Measurements from ENCODE around the gene SLC15A3.
"Not testable (repeated sequence)": the region's sequence is repeated elsewhere in the genome, so short reads cannot be mapped to it uniquely, and the experiment has no call there.

SLC15A3 gene

DNA sequence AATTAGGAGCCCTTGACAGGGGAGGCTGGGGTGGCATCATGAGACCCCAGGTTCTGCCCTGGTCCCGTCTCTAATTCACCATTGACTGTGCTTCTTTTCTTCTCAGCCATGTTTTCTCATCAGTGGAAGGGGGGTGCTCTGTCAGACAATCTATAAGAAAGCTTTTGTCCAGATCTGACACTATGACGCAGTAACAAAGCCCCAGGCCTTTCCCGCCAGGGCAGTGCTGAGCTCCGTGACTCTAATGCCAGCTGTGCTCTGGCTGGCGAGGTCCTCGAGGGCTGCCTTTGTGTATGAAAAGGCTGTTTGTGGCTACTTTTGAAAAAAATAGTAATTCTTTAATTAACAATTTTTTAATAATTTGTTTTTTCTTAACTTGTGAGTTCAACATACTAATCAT is 22.8 kb upstream of the SLC15A3 start:
- Histone ChIP-seq H4K20me1 (ENCODE audit: insufficient read depth, low read length) (no peaks in the 10 kb centered on the region), H3K9me3 (ENCODE audit: insufficient read depth, low read length) (no peaks in the 10 kb centered on the region), H3K27ac (ENCODE audit: low read length) (no peak overlapping the region), H3K4me1 (ENCODE audit: low read length) (peaks cover 14% of the 10 kb centered on the region), H3K4me2 (ENCODE audit: low read length) (no peak overlapping the region), H3K36me3 (replicated peaks; ENCODE audit: low read depth, low read length) (no peaks in the 10 kb centered on the region), H3K27me3 (ENCODE audit: low read depth, low read length) (peaks cover 27% of the 10 kb centered on the region), H3K9ac (ENCODE audit: low read length) (no peak overlapping the region), H2AFZ (ENCODE audit: low read depth, low read length) (no peak overlapping the region), H3K4me3 (ENCODE audit: low read length) (no peak overlapping the region), H3K79me2 (ENCODE audit: low read length) (no peaks in the 10 kb centered on the region)
- TF ChIP-seq EZH2phosphoT487 (IDR thresholded peaks at IDR 0.05; ENCODE audit: low read depth) = no peak
- TF ChIP-seq, protein P1, sequence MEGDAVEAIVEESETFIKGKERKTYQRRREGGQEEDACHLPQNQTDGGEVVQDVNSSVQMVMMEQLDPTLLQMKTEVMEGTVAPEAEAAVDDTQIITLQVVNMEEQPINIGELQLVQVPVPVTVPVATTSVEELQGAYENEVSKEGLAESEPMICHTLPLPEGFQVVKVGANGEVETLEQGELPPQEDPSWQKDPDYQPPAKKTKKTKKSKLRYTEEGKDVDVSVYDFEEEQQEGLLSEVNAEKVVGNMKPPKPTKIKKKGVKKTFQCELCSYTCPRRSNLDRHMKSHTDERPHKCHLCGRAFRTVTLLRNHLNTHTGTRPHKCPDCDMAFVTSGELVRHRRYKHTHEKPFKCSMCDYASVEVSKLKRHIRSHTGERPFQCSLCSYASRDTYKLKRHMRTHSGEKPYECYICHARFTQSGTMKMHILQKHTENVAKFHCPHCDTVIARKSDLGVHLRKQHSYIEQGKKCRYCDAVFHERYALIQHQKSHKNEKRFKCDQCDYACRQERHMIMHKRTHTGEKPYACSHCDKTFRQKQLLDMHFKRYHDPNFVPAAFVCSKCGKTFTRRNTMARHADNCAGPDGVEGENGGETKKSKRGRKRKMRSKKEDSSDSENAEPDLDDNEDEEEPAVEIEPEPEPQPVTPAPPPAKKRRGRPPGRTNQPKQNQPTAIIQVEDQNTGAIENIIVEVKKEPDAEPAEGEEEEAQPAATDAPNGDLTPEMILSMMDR (IDR thresholded peaks at IDR 0.05; ENCODE audit: low read depth, low read length) = no peak

DNA sequence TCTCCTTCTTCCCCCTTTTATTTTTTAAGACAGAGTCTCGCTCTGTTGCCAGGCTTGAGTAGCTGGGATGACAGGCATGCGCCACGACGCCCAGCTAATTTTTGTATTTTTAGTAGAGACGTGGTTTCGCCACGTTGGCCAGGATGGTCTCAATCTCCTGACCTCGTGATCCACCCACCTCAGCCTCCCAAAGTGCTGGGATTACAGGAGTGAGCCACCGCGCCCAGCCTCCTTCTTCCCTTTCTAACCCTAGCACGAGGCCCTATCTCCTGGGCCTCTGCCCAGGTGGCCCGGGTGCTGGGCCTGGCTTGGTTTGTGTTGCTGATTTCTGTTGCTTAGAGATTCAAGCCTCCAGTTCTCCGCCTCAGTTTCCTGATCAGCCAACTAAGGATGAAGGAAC is 22.3 kb upstream of the SLC15A3 start:
- H3K9ac ChIP-seq (ENCODE audit: low read length); H3K36me3 ChIP-seq (replicated peaks; ENCODE audit: low read depth, low read length); H3K4me2 ChIP-seq (ENCODE audit: low read length); H3K79me2 ChIP-seq (ENCODE audit: low read length); H3K27ac ChIP-seq (ENCODE audit: low read length); H3K9me3 ChIP-seq (ENCODE audit: insufficient read depth, low read length); H4K20me1 ChIP-seq (ENCODE audit: insufficient read depth, low read length); H3K4me3 ChIP-seq (ENCODE audit: low read length); H2AFZ ChIP-seq (ENCODE audit: low read depth, low read length): not testable (repeated sequence)
- peaks cover 27% of the 10 kb centered on the region for H3K27me3 ChIP-seq (ENCODE audit: low read depth, low read length)
- H3K4me1 ChIP-seq (ENCODE audit: low read length) = peaks cover 14% of the 10 kb centered on the region

DNA sequence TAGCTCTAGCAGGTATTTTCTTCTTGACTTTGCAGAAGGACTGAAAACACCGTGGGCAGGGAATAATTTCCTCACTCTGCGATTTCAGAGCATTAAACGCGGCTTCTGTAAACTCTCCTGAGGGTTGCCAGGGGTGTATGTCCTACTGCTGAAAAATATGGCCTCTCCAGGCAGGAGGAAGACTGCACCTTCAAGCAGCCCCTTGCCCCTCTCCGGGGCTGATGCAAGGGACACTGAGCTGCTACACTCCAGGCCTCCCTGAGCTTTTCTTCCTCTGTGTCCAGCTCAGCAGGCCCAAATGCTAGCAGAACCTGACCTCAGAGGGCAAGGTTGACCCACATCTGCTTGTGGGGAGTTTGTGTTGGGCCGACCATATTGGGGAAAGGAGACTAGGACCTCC is 21.7 kb upstream of the SLC15A3 start:
- Histone ChIP-seq H3K27ac (ENCODE audit: low read length) (no peak overlapping the region), H2AFZ (ENCODE audit: low read depth, low read length) (no peak overlapping the region), H3K36me3 (replicated peaks; ENCODE audit: low read depth, low read length) (no peaks in the 10 kb centered on the region), H3K4me1 (ENCODE audit: low read length) (peaks cover 14% of the 10 kb centered on the region), H3K9ac (ENCODE audit: low read length) (no peak overlapping the region), H3K79me2 (ENCODE audit: low read length) (no peaks in the 10 kb centered on the region), H3K27me3 (ENCODE audit: low read depth, low read length) (peaks cover 23% of the 10 kb centered on the region), H3K4me2 (ENCODE audit: low read length) (no peak overlapping the region), H3K9me3 (ENCODE audit: insufficient read depth, low read length) (no peaks in the 10 kb centered on the region), H4K20me1 (ENCODE audit: insufficient read depth, low read length) (no peaks in the 10 kb centered on the region), H3K4me3 (ENCODE audit: low read length) (no peak overlapping the region)
- TF ChIP-seq EZH2phosphoT487 (IDR thresholded peaks at IDR 0.05; ENCODE audit: low read depth) = no peak
- TF ChIP-seq, protein P1 (IDR thresholded peaks at IDR 0.05; ENCODE audit: low read depth, low read length) = no peak

DNA sequence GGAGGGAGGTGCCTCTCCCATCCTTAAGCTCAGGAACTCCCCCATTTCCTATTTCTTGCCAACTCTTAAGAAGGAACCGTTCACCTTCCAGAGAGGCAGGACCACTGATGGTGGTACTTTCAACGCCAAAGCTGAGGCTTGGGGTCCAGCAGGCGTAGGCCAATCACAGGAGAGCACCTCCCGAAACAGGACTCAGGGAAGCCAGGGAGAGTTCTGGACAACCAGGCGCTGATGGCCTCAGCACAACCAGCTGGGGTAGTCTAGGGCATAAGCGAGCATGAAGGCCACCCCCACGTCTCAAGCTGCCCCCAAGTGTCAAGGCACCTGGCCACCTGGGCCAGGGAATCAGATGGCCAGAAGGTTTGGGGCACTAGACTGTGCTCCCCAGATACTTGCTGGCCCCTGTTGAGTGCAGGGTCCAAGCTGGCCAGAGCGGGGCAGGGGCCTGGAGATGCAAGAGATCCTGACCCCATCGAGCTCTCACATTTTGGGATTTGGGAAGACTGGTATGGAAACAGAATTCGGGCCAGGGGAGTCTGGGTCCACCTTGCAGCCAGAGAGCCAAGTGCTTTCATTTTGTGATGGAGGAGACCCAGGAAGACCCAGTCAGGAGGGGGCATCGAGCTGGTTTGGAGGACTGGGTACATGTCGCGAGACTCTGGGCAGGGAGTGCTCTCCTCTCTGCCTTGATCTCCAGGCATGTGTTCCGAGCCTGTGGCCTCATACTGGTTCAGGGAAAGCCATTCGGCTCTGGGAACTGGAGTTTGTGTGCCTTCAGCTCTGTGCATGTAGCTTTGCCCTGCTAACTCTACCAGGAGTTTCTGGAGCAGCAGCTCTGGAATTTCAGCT is 20.4 kb upstream of the SLC15A3 start:
- Histone ChIP-seq H3K79me2 (ENCODE audit: low read length) (no peaks in the 10 kb centered on the region), H3K9ac (ENCODE audit: low read length) (no peak overlapping the region), H4K20me1 (ENCODE audit: insufficient read depth, low read length) (no peaks in the 10 kb centered on the region), H3K27me3 (ENCODE audit: low read depth, low read length) (peaks cover 23% of the 10 kb centered on the region), H2AFZ (ENCODE audit: low read depth, low read length) (no peak overlapping the region), H3K27ac (ENCODE audit: low read length) (no peak overlapping the region), H3K4me1 (ENCODE audit: low read length) (peaks cover 14% of the 10 kb centered on the region), H3K4me2 (ENCODE audit: low read length) (no peak overlapping the region), H3K9me3 (ENCODE audit: insufficient read depth, low read length) (peaks cover 6% of the 10 kb centered on the region; the same call in 1 of the 2 replicates), H3K36me3 (replicated peaks; ENCODE audit: low read depth, low read length) (no peaks in the 10 kb centered on the region), H3K4me3 (ENCODE audit: low read length) (no peak overlapping the region)
- TF ChIP-seq EZH2phosphoT487 (IDR thresholded peaks at IDR 0.05; ENCODE audit: low read depth) = no peak
- TF ChIP-seq, protein P1 (IDR thresholded peaks at IDR 0.05; ENCODE audit: low read depth, low read length) = no peak
